Measurements from ENCODE around the gene PIAS1.
"Not testable (repeated sequence)": the region's sequence is repeated elsewhere in the genome, so short reads cannot be mapped to it uniquely, and the experiment has no call there.

The PIAS1 gene

DNA sequence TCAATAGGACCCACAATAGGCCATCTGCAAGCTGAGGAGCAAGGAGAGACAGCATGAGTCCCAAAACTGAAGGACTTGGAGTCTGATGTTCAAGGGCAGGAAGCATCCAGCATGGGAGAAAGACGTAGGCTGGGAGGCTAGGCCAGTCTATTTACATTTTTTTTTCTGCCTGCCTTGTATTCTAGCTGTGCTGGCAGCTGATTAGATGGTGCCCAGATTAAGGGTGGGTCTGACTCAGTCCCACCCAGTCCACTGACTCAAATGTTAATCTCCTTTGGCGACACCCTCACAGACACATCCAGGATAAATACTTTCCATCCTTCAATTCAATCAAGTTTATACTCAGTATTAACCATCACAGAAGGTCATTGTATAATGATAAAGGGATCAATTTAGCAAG is 15.9 kb upstream of the PIAS1 start:
- DNase-seq = no peak

- DNase-seq = no peak
Observed at GRCh38 chr15:68040144-68040543, 14.0 kb upstream of the PIAS1 start.

GRCh38 chr15:68042156-68042854 is 11.8 kb upstream of the PIAS1 start:
- no peak for DNase-seq

DNA sequence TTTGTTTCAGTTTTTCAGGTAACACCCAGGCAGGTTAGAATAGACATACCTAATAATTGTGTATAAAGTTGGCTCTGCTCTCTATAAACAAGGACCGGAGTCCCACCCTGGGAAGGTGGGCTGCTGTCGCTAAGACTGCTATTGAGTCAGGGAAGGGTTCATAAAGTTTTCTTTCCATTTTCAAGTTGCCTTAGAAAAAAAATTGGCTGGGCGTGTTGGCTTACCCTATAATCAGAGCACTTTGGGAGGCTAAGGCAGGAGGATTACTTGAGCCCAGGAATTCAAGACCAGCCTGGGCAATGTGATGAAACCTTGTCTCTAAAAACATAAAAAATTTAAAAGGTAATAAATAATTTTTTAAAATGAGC is 11.3 kb upstream of the PIAS1 start:
- DNase-seq = no peak

GRCh38 chr15:68045289-68046265 is 8.5 kb upstream of the PIAS1 start:
- DNase-seq = no peak

- no peak for DNase-seq
Observed at GRCh38 chr15:68047826-68048225, 6.3 kb upstream of the PIAS1 start.

- DNase-seq = no peak
Observed at GRCh38 chr15:68051109-68051508, 3.0 kb upstream of the PIAS1 start.

DNA sequence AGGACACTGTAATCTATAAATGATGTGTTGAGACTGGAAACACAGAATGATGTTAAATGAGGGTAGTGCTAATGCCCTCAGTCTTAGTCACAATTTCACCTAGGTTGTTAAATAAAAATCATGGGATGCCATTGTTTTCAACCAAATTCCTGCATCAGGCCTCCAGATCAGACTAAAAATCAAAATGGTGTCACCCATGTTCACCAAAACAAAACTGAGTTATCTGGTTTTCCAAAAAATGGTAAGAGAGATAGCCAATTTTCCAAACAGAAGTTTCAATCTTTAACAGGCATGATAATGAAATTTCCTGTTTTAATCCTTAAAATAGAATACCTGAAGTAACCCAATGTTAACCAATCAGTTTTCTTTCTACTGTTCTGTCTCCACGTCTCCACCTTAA is 2.2 kb upstream of the PIAS1 start:
- DNase-seq = no peak

DNA sequence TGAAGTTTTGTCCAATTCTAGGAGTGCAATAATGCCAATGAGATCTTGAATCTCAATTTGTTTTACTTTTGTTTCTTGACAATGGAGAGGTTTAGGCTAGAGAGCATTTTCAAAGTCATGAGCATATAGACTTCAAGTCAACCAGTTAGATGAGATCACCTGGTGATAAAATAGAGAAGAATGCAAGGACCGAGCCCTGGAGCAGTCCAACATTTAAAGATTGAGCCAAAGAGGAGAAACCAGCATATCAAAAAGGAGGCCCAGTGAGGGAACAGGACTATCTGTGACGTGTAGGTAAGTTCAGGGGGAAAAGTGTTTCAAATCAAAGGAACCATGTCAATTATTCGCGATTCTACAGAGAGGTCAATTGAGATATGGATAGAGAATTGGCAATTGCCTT is 1.7 kb upstream of the PIAS1 start:
- DNase-seq = no peak

- DNase-seq = no peak
Observed at GRCh38 chr15:68053001-68053400, 1.1 kb upstream of the PIAS1 start.

DNA sequence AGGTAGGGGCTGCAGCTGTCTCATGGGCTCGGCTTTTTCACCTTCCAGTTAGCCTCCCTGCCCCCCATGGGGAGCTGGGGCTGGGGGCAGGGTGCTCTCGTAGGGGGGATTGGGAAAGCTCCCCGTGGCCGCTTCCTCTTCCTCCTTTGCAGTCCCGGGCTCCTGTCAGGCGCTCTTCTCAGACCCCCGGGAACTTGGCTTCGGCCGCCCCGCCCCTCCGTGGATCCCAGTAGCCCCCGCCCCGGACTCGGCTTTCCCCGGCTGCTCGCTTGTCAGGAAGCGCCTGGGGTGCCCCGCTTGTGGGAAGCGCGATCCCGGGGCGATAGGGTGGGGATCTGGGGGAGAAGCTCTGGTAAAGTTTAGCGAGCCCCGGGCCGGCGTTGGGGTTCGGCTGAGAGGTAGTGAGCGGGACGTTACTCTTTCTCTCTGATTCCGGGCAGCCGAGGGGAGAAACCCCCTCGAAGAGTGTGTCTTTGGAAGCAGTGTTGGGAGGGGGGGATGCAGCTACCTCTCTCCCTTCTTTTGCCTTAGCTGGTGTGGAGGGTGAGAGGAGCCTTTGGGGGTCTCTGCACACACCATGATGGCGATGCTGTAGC is 611 bp downstream of the PIAS1 start:
- DNase-seq = peak; percentile 35

DNA sequence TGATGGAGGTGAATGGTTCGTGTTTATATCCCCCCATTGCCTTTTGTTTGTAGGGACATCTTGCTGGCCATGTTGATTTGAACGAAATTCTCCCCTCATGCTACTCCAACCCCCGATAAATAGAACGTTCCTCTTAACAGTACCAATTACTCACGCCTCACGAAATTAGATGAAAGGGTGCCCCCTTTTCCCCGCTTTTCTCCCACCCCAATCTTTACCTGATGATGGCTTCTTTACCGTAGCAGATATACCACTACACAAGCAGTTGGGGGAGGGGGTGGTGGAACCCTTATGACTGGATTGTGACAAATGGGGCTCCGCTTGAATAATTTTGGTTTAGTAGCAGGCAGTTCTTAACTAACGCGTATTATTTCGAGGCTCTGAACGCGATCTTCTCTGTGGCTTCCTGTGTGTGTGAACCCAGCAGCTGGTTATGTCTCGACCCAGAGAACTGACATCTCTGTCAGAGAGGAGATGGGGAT is 1.1 kb downstream of the PIAS1 start:
- peak; percentile 80 for DNase-seq

DNA sequence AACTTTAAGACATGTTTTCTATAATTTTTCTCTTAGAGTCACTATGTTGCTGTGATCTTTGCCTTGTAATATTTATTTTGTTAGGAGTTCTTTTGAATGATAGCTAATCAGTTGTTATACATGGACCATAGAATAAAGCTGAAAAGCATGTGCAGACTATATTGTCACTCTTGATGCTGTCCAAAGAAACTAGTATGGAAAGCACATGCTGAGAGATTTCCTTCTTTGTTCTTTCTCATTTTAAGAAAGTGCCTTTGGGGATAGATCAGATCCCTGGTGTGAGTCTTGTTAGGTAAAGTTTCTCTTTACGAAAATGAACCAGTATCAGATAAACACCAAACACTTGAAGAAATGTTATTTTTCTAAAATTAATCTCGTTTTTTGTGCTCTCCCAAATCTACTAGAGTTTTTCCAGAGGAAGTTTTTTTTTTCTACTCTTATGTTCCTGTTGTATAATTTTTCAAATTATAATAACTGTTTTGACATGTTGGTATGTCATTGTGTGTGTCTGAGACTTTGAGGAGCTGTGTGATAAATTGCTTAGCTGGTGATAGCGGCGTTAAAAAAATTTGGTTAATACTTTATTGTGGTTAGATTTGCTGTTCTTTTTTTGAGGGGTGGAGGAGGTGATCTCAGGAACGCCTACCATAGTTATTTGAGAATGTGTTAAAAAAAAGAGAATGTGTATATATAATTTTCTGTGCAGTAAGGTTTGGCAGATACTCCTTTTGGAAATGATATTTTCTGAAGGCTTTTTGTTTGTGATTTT is 2.2 kb downstream of the PIAS1 start:
- no peak for DNase-seq

DNA sequence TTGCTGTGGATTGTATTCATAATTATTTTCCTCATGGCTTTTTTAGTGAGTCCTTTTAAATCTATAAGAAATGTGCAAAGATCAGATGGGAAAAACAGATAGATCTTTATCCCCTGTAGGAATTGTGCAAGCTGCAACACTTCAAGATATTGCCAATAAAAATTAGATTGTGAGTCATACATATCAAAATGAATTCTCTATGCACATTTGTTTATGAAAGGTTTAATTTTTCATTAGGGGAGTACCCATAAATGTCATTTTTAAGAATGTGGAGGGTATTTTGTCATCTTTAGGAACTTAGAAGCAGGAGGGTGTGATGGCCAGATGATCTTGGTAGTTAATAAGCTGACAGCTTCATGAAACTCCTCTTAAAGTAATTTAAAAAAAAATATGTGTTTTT is 2.9 kb downstream of the PIAS1 start:
- DNase-seq = no peak

DNA sequence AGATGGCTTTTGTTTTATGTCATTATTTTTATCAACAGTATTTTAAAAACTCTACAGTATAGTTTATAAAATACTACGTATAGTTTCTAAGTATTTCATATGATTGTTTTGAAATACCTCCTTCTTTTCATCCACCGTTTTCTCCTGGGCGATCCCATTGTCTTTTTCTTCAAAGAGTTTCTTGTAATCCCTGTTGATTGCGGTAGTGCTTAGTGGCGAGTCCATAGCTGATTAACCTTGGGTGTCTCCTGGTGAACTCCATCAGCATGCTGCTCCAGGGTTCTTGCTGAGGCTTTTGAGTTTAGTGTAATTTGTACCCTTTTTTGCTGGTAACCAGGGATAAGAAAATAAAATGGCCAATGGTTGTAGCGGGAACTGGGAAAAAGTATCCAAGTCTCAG is 3.6 kb downstream of the PIAS1 start:
- DNase-seq = no peak

DNA sequence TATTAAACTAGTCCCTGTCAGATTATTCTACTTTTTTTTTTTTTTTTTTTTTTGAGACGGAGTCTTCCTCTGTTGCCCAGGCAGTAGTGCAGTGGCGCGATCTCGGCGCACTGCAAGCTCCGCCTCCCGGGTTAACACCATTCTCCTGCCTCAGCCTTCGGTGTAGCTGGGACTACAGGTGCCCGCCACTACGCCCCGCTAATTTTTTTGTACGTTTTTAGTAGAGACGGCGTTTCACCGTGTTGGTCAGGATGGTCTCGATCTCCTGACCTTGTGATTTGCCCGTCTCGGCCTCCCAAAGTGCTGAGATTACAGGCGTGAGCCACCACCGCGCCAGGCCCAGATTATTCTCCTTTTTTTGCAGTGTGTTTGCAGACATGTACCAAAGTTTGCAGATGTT is 4.9 kb downstream of the PIAS1 start:
- DNase-seq = not testable (repeated sequence)

DNA sequence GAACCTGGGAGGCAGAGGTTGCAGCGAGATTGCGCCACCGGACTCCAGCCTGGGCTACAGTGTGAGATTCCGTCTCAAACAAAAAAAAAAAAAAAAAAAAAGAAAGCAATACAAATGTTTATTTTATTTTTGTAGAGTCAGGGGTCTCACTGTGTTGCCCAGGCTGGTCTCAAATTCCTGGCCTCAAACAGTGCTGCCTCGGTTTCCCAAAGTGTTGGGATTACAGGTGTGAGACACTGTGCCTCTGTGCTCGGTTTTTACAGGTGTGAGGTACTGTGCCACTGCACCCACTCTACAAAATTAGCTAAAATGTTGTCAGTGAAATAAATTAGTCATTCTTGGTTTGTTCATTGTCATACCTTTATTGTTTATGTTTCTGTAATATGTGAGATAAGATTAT is 5.5 kb downstream of the PIAS1 start:
- no peak for DNase-seq

- DNase-seq = no peak
Observed at GRCh38 chr15:68061171-68061570, 7.1 kb downstream of the PIAS1 start.

- DNase-seq = no peak
Observed at GRCh38 chr15:68061602-68062001, 7.5 kb downstream of the PIAS1 start.

DNA sequence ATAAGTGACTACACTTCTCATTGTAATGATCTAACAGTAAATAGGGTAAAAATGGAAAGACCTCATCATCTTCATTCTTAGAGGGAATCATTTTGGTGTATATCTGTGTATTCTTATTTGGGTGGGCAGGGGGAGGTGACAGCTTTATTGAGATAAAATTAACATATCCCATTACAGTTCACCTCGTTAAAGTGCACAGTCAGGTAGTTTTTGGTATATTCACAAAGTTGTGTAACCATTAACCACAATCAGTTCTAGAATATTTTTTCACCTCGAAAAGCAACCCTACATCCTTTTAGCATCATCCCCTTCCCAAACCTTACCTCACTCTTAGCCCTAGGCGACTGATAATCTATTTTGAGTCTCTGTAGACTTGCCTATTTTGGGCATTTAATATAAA is 8.1 kb downstream of the PIAS1 start:
- no peak for DNase-seq

DNA sequence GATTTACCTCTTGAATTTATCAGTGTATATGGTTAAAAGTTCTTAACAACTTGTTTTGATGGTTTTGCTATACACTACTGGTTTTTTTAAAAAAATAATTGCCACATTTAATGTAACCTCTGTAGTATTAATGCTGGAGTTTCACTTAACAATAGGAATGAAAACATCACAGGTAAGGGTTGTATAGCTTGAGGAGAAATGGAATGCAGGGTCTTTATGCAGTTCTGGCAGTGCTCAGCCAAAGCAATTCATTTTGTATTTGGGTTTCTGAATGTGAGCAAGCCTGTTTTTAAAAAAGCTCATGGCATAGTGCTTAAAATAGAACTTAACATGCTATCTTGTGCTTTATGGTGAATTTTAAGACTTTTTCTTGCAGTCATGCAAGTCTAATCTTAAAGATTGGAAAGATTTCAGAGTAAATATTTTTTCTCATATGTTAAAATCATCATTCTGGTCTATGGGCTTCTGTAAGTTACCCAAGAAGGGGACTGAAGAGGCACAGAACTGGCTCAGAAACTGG is 8.9 kb downstream of the PIAS1 start:
- no peak for DNase-seq

- no peak for DNase-seq
Observed at GRCh38 chr15:68063606-68064005, 9.5 kb downstream of the PIAS1 start.

Data from stimulated activated CD4-positive, alpha-beta T cell treated with anti-CD3 and anti-CD28 coated beads, Interleukin-4, amount 100 ng/mL, for 24 hours (primary cell).